Lower lobe of right lung (tissue), 2 donors: ENCODE data around the gene IRF2BPL. TPM values are rescaled to one million over a fixed set of nuclear protein-coding genes. Genes with fewer than 3 reads are reported as not detected.
"Not testable (repeated sequence)": the region's sequence is repeated elsewhere in the genome, so short reads cannot be mapped to it uniquely, and the experiment has no call there.

Experiments used
- ATAC-seq, 2 donors: fragments of 200-7000 bp; cut with Tn5 transposase; one replicate each; pipeline ENCODE4 v1.9.1; 2020 to 2022; ENCODE audit warnings: mild to moderate bottlenecking in 2 of 2, moderate library complexity in 2 of 2
- DNase-seq: peaks from one replicate; pipeline ENCODE4 v3.0.0-alpha.2; 2020
- H3K27ac ChIP-seq: fragments of 200-600 bp; one replicate; pipeline ENCODE4 v1.8.0; 2022
- H3K27me3 ChIP-seq: fragments of 200-600 bp; one replicate; pipeline ENCODE4 v1.8.0; 2022; ENCODE audit warnings: low read depth
- H3K36me3 ChIP-seq: fragments of 200-600 bp; one replicate; pipeline ENCODE4 v1.8.0; 2022; ENCODE audit warnings: mild to moderate bottlenecking
- H3K4me1 ChIP-seq: fragments of 200-600 bp; one replicate; pipeline ENCODE4 v1.8.0; 2022
- H3K4me3 ChIP-seq: fragments of 200-600 bp; one replicate; pipeline ENCODE4 v1.8.0; 2022; ENCODE audit warnings: mild to moderate bottlenecking
- H3K9me3 ChIP-seq: fragments of 200-600 bp; one replicate; pipeline ENCODE4 v1.8.0; 2022
- CTCF ChIP-seq: fragments of 200-600 bp; IDR thresholded peaks from one replicate; pipeline ENCODE4 v1.8.0; 2022; ENCODE audit warnings: antibody characterized with exemption, mild to moderate bottlenecking
- intact Hi-C: fragments of 100-400 bp; cut with DNase I; formaldehyde crosslinking; loops from one replicate; pipeline ENCODE4 v1.11.0; 2022
- total RNA-seq: library from RNA; stranded (reverse); fragmentation: NEBNext Ultra II Directional; extraction: Animal tissue kit (Norgen Biotek cat#: 25700); gene quantifications from one replicate; pipeline ENCODE4 v1.2.1, GENCODE V29; 2021
- donor health status: DM: no; HTN: yes; CAD: no; lungs with severe emphysema.

The IRF2BPL gene
- total RNA-seq, 1 donor from 2014 or later, result 44.3 TPM

GRCh38 chr14:77023001-77023996 is 5.2 kb downstream of the IRF2BPL start:
- Histone ChIP-seq H3K27ac (peak overlapping the region; percentile 100), H3K27me3 (no peaks in the 10 kb centered on the region), H3K36me3 (peaks cover 16% of the 10 kb centered on the region), H3K4me1 (peaks cover 47% of the 10 kb centered on the region), H3K9me3 (no peaks in the 10 kb centered on the region), H3K4me3 (peak overlapping the region; percentile 81)
- ATAC-seq (no peak), DNase-seq (peak; percentile 48)
- no peak for TF ChIP-seq CTCF
- intact Hi-C loops, result no loop called here

DNA sequence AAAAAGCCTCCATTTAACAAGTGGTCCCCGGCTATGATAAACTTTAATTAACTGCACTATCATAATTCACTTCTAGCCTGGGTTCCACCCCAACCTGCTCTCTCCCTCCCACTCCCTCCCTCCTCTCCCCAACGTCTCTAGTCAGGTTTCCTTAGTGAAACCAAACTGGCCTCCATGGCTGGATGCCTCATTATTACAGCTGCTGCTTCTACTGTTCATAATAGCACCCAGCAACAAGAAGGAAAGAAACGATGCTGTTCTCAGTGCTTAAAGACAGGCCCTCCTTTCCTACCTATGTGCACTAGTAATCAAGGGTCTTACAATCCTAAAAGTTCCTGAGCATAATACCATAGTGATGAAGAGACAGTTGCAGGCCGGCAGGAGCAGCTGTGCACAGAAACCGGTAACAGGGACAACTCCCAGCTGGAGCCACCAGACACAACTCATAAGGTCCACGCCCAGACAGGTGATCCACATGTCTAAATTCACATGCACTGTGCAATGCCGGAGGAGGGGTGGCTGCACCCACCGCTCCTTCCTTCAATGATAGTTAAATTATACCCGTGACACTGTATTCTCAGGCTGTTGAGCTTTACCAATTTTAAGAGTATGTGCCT is 6.2 kb downstream of the IRF2BPL start:
- intact Hi-C loops, result no loop called here
- Histone ChIP-seq H3K36me3 (peaks cover 16% of the 10 kb centered on the region), H3K4me3 (no peak overlapping the region), H3K27ac (no peak overlapping the region), H3K4me1 (peaks cover 47% of the 10 kb centered on the region), H3K27me3 (no peaks in the 10 kb centered on the region), H3K9me3 (no peaks in the 10 kb centered on the region)
- no peak for TF ChIP-seq CTCF
- ATAC-seq, result no peak
- no peak for DNase-seq

- H3K27me3 ChIP-seq, H3K9me3 ChIP-seq, H3K4me3 ChIP-seq, intact Hi-C loops, ATAC-seq, DNase-seq, H3K27ac ChIP-seq: not testable (repeated sequence)
- H3K36me3 ChIP-seq, result peaks cover 16% of the 10 kb centered on the region
- H3K4me1 ChIP-seq, result peaks cover 44% of the 10 kb centered on the region
Measured at GRCh38 chr14:77021424-77021823, 7.1 kb downstream of the IRF2BPL start.

DNA sequence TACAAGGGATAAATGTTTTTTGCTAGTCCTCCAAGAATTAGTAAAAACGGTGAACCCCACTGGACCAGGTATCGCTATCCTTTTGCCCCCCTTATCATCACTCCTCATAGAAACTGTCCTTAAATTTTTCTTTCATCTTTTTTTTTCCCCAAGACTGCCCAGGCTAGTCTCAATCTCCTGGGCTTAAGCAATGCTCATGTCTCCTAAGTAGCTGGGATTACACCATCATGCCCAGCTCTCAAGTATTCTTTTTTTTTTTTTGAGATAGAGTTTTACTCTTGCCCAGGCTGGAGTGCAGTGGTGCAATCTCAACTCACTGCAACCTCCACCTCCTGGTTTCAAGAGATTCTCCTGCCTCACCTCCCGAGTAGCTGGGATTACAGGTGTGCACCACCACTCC is 9.7 kb downstream of the IRF2BPL start:
- ATAC-seq, result peak in 1 of 2 donors; percentile 21
- intact Hi-C loops, result no loop called here

GRCh38 chr14:77017666-77018065 is 10.8 kb downstream of the IRF2BPL start:
- Histone ChIP-seq H3K4me1 (peaks cover 23% of the 10 kb centered on the region), H3K27ac (no peak overlapping the region), H3K27me3 (no peaks in the 10 kb centered on the region), H3K4me3 (no peak overlapping the region), H3K9me3 (no peaks in the 10 kb centered on the region), H3K36me3 (no peaks in the 10 kb centered on the region)
- DNase-seq, result no peak
- TF ChIP-seq CTCF, result no peak
- peak in 1 of 2 donors; percentile 12 for ATAC-seq
- intact Hi-C loops, result no loop called here

More for the DNA sequence above, 9.7 kb downstream of the IRF2BPL start:
- Histone ChIP-seq H3K36me3 (no peaks in the 10 kb centered on the region), H3K27me3 (no peaks in the 10 kb centered on the region), H3K4me1 (peaks cover 29% of the 10 kb centered on the region), H3K9me3 (no peaks in the 10 kb centered on the region), H3K27ac (no peak overlapping the region), H3K4me3 (no peak overlapping the region)
- DNase-seq, result no peak
- TF ChIP-seq CTCF, result no peak

DNA sequence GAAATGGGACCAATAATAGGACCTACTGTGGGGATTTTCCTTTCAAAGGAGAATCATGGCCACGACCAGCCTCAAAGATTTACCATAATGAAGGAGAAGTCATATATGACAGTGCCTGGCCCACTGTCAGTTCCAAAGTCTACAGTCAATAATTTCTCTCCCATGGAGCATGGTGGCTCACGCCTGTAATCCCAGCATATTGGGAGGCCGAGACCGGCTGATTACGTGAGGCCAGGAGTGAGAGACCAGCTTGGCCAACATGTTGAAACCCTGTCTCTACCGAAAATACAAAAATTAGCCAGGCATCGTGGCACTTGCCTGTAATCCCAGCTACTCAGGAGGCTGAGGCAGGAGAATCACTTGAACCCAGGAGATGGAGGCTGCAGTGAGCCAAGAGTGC is 13.8 kb downstream of the IRF2BPL start:
- DNase-seq (no peak), ATAC-seq (no peak)
- Histone ChIP-seq H3K9me3 (no peaks in the 10 kb centered on the region), H3K4me1 (peaks cover 20% of the 10 kb centered on the region), H3K27ac (no peak overlapping the region), H3K27me3 (no peaks in the 10 kb centered on the region), H3K4me3 (no peak overlapping the region), H3K36me3 (no peaks in the 10 kb centered on the region)
- intact Hi-C loops, result no loop called here
- TF ChIP-seq CTCF, result no peak
